NCI-H82 (cell line): ENCODE results near the gene VPS9D1.
A peak's percentile ranks its signal among the peaks of the same experiment; 100 is the strongest.
"Not testable (repeated sequence)": the region's sequence is repeated elsewhere in the genome, so short reads cannot be mapped to it uniquely, and the experiment has no call there.

Experiments
- DNase-seq: peaks from one replicate; lab custom pipeline; 2025; lab: John Stamatoyannopoulos, UW

The VPS9D1 gene

DNA sequence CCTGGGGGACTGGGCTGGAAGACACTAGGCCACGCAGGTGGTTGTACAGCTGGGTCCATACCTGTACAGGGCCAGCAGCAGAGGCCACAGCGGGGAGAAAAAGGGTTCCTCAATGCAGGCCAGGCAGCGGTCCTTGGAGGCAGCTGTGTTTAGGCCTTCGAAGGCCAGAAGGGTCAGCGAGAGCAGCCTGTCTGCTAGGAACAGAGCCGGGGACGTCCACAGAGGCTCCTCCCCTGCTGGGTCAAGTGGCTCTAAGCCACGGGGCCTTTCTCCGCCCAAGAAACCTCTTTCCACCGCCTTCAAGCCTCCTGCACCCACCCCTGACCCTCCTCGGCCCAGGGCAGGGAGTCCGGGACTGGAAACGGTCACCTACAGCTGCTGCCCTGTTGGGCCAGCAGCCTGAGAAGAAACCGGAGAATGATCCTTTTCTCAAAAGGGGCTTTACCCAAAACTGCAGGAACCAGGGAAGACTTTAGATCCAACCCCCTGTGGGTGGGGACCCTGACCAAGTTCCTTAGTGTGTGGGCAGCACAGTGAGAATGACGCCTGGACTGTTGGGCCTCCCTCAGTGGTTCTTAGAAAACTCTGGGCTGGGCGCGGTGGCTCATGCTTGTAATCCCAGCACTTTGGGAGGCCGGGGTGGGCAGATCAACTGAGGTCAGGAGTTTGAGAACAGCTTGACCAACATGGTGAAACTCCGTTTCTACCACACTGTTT is 10.8 kb downstream of the VPS9D1 start:
- no peak for DNase-seq

- no peak for DNase-seq
Measured at GRCh38 chr16:89709166-89709565, 11.5 kb downstream of the VPS9D1 start.

DNA sequence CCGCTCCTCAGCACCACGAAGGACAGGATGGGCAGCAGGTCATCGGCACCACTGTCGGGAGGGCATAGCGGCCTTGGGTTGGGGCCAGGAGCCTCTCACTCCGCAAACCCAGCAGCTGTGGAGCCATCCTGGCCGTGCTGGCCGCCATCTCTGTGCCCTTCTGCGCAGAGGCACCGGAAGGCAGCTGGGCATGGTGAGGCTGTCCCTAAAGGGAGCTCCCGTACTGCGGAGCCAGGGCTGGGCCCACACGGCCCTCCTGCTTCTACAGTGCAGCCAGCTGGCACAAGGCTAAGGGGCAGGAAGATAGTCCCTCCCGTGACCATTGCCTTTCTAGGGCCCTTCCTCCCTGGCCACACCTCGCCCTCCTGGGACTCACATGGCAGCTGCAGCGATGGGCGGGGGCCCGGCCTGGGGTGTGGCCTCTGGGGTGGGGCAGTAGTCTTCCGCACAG is 12.2 kb downstream of the VPS9D1 start:
- no peak for DNase-seq

DNA sequence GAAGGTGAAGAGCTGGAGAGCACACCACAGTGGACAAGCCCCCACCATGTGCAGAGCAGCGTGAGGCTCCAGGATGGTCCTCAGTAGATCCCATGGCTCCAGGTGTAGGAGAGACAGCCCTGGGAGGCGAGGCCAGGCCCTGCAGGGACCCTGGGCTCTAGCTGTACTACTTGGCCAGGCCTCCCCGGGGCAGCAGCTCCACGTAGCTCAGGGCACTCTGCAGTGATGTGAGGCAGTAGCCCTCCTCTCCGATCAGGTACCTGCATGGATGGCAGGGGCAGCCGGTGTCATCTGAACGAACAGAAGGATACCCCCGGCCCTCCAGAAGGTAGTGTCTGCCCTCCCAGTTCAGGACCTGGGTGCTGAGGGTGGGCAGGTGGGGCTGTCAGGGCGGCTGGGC is 13.0 kb downstream of the VPS9D1 start:
- no peak for DNase-seq

GRCh38 chr16:89706518-89707260 is 14.0 kb downstream of the VPS9D1 start:
- no peak for DNase-seq

DNA sequence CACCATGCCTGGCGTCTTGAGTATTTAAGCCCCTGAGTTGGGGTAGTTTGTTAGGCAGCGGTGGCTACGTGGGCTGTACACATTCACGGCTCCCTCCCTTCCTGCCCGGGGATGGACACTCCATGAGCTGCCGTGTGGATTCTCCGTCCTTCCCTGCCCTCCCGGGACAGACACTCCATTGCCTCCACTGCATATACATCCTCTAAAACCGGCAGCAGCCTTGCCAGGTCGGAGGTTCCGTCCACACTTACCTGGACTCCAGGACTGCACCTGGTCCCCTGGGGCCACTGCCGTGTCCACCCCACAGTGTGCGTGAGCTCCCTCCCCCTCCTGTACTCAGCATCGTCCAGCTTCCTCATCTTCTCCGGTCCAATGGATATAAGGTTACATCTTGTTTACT is 15.7 kb downstream of the VPS9D1 start:
- no peak for DNase-seq

DNA sequence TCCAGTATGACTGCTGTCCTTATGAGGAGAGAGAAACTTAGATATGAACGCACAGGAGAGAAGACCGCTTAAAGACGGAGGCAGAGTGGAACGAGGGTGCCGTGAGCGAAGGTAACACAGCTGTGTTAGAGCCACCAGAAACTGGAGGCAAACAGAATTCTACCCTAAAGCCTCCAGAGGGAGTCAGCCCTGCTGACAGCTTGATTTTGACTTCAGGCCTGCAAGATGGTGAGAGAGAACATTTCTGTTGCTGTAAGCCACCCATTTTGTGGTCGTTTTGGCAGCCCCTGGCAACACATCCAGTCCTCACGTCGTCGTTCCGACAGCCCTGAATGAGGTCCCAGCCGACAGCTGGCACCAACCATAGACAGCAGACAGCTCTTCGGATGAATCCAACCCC is 16.4 kb downstream of the VPS9D1 start:
- DNase-seq: no peak

- DNase-seq: peak; percentile 97
Measured at GRCh38 chr16:89701425-89702406, 19.0 kb downstream of the VPS9D1 start, which contains the start of gene SPATA2L. Gene SPATA2L (minus strand): TSS chr16:89701705. CDS start chr16:89701232, 473 bp downstream.

DNA sequence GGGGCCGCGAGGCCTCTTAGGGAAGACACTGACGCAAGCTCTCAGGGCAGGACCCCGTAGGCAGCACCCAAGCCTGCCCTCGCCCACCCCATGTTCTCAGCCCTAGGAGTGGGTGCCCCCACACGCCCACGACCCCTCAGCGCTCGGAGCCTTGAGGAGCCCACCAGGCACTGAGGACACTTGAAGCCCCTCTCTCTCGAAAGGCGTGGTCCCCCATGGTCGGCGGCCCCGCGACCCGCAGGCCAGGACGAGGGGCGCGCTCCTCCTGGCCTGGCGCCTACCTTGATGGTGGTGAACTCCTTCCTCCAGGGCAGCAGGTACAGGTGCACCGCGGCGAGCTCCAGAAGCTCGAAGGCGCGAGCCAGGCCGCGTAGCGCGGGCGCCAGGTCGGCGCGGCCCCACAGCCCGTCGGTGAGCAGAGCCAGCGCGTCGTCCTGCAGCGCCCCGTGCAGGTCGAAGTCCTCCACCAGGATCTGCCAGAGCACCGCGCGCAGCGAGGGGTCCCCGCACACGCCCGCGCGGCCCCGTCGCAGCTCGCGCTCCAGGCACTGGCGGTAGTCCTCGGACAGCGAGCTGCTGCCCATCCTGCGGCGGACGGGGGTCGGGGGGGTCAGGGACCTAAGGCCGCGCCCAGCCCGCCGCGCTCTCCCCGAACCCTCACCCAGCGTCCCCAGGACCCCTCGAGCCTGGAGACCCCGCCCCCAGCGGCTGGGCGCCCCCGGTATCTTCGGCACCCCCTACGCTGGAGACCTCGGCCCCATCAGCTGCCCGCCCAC is 19.9 kb downstream of the VPS9D1 start:
- peak; percentile 60 for DNase-seq

DNA sequence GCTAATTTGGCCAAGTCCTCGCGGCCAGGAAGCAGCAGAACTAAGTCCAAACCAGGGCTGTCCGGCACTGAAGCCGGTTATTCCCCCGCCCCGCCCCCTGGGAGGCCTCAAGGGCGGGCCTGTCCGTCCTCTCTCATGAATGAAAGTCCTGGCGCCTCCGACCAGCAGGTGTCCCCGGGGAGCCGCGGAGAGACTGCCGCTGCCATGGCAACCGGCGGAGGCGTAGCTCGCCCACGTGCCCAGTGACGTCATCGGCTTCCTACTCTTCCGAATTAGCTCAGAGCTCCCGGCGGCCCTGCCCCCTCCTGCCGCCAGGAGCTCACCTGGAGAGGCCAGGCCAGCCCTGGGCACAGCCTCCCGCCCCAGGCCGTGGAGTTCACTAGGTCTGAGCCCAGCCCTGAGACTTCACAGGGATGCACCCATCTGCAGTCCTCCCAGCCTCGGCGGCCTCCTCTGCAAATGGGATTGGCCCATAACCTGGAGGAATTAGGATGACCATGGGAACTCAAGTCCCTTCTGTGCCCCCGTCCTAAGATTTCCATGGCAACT is 20.5 kb downstream of the VPS9D1 start:
- peak; percentile 99 for DNase-seq

- not testable (repeated sequence) for DNase-seq
Measured at GRCh38 chr16:89699629-89700099, 21.0 kb downstream of the VPS9D1 start.

- DNase-seq: not testable (repeated sequence)
Measured at GRCh38 chr16:89698717-89699116, 22.0 kb downstream of the VPS9D1 start.

DNA sequence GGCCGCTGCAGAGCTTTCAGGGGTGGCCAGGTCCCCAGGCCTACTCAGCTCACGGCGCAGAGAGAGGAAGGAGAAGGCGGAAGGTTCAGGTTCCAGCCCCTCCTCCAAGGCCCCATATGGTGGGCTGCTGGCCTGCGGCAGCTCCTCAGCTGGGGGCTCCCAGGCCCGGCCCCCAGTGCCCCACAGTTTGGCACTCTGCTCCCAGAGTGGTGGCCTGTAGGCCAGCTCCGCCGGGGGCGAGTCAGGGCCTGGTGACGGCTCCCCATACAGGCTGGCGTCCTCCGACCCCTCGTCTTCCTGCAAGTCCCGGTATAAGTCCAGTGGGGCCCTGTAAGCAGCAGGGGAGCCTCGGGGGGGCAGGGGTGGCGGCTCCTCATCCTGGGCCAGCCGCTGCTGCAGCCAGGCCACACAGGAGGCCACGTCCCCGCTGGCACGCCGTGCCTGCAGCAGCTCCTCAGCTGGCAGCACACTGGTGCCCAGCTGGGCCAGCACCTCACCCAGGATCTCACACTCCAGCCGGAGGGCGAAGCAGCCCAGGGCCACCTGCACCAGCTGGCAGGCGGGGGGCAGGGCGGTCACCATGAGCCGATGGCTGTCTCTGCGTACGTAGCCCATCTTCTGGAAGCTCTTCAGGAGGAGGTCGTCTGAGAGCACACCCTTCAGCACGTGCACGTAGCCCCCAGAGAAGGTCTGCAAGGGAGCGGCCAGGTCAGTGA is 22.9 kb downstream of the VPS9D1 start:
- DNase-seq: no peak

DNA sequence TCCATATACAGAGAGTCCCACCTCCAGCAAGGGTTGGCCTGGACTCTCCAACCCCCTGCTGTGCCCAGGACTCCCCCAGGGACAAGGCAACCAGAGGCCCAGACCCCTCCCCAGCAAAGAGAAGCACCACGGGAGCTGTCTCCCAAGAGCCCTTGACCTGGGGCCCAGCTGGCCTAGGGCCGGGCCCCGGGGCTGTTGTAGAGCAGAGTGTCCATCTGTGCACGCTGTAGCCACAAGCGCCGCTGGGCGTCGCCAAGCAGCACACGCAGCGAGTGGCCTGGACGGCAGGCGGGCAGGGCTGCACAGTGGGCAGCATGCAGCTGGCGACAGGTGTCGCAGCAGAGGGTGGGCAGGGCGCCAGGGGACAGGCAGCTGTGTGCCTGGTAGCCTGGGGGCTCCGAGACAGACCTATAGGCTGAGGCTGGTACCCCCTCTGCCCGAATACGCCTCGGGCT is 23.5 kb downstream of the VPS9D1 start:
- no peak for DNase-seq

- no peak for DNase-seq
Measured at GRCh38 chr16:89696670-89697128, 24.0 kb downstream of the VPS9D1 start.

- DNase-seq: no peak
Measured at GRCh38 chr16:89695875-89696669, 24.6 kb downstream of the VPS9D1 start.

DNA sequence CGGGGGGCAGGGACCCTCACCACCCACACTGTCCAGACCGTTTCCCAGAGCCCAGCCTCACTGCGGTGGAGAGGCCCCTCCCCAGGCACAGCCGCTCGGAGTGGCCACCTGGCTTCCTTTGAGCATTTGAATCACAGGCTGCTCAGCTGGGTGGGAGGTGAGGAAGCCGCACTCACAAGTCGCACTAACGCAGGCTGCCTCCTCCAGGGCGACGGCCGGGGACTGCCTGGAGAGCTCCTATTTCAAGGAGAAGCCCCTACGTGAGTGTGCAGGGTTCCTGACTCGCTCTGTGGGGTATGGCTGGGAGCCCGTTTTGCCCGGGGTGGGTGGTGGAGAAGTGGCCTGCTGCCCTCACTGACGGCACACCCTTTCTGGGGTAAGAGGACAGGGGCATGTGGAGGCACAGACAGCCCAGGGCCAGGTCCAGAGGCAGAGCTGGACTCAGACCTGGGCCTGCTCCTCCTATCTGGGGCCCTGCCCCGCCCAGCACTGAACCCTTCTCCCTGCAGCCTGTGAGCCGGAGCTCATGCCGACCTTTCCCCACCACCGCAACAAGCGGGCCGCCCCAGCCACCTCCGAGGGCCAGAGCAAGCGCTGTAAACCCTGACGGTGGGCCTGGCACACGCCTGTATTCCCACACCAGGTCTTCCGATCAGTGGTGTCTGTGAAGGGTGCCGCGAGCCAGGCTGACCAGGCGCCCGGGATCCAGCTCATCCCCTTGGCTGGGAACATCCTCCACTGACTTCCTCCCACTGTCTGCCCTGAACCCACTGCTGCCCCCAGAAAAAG is 25.4 kb downstream of the VPS9D1 start:
- no peak for DNase-seq

DNA sequence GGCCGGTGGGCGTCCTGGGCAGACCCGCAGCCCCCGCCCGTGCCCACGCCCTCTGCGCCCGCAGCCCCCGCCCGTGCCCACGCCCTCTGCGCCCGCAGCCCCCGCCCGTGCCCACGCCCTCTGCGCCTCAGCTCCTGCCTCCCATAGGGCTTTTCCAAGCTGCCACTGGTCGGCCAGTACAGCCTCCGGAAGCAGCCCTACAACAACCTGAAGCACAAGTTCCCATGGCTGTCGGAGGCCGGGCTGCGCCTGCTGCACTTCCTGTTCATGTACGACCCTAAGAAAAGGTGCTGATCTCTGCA is 26.0 kb downstream of the VPS9D1 start:
- DNase-seq: not testable (repeated sequence)
